ENCODE measurements around the gene MAPKAPK5. TPM values are rescaled to one million over a fixed set of nuclear protein-coding genes. Genes with fewer than 3 reads are reported as not detected.

Gene MAPKAPK5
- polyA plus RNA-seq, 3 donors: 25.3 to 58.2 (median 28.2) TPM

GRCh38 chr12:111886662-111887545 is 44.9 kb downstream of the MAPKAPK5 start:
- no peak overlapping the region for H3K4me3 ChIP-seq (replicated peaks in 1 of 3; ENCODE audit: low read depth in 2 of 3, low read length in 3 of 3)
- 79% methylated on average over 6 of the region's 7 CpGs for WGBS (ENCODE audit: insufficient coverage)
- peaks cover 81 to 92% of the 10 kb centered on the region in 2 donors for H3K36me3 Mint-ChIP-seq

More at GRCh38 chr12:111886662-111887545, 44.9 kb downstream of the MAPKAPK5 start:
- H3K4me3 Mint-ChIP-seq: peak overlapping the region in 1 of 2 donors; percentile 36
- intact Hi-C loops (cut with micrococcal nuclease): no loop called here
- peak in 1 of 3 donors; percentile 3 for DNase-seq
- no peaks in the 10 kb centered on the region for H3K9me3 Mint-ChIP-seq
- Histone ChIP-seq H3K4me1 (ENCODE audit: control insufficient read depth in 1 of 2, insufficient read depth in 2 of 2, low read length in 2 of 2) (peaks cover 24 to 26% of the 10 kb centered on the region in 2 donors), H3K4me2 (replicated peaks; ENCODE audit: extremely low read depth, low read length, poor library complexity, severe bottlenecking) (no peak overlapping the region), H3K79me2 (ENCODE audit: insufficient read depth, low read length) (no peaks in the 10 kb centered on the region), H4K20me1 (ENCODE audit: insufficient read depth, low read length) (no peaks in the 10 kb centered on the region), H3K36me3 (replicated peaks in 1 of 2; ENCODE audit: control insufficient read depth in 1 of 2, insufficient read depth in 2 of 2, low read length in 2 of 2) (peaks cover 62 to 81% of the 10 kb centered on the region in 2 donors), H3K9ac (ENCODE audit: insufficient read depth, low read length, poor library complexity, severe bottlenecking) (no peak overlapping the region), H3K27ac (ENCODE audit: low read depth in 1 of 2, low read length in 2 of 2) (peak overlapping the region; percentile 50 to 62), H3K9me3 (replicated peaks in 1 of 2; ENCODE audit: control insufficient read depth in 1 of 2, insufficient read depth in 1 of 2, low read length in 2 of 2) (no peaks in the 10 kb centered on the region), H2AFZ (ENCODE audit: insufficient read depth, low read depth, low read length, poor library complexity, severe bottlenecking) (no peak overlapping the region), H3K27me3 (ENCODE audit: control insufficient read depth in 2 of 2, insufficient read depth in 2 of 2, low read length in 2 of 2) (no peaks in the 10 kb centered on the region)
- no peak for TF ChIP-seq CTCF (IDR thresholded peaks at IDR 0.05)
- H3K27me3 Mint-ChIP-seq (ENCODE audit: low read depth in 3 of 3): no peaks in the 10 kb centered on the region
- H3K4me1 Mint-ChIP-seq: peaks cover 26% of the 10 kb centered on the region
- H3K27ac Mint-ChIP-seq: peak overlapping the region; percentile 11 to 85 (median 69)
